PC-3 (cell line): ENCODE data around the gene CAMTA1. TPM values are rescaled to one million over a fixed set of nuclear protein-coding genes. Genes with fewer than 3 reads are reported as not detected.

Experiments used
- ATAC-seq: fragments of 200-7000 bp; cut with Tn5 transposase; 2 replicates; pipeline ENCODE4 v1.9.1; 2020; ENCODE audit warnings: mild to moderate bottlenecking, moderate library complexity
- BruUV-seq: library from RNA; stranded (reverse); fragments of 400-500 nt; replicated peaks from 2 replicates; lab custom pipeline; 2021; lab: Mats Ljungman, UMichigan
- CTCF ChIA-PET: fragments of 300-600 bp; sonication (Branson Sonifier 250); formaldehyde crosslinking; loops from one replicate; lab custom pipeline; 2022; ENCODE audit warnings: antibody characterized with exemption; lab: Charles Lee
- POLR2A ChIA-PET: fragments of 300-600 bp; sonication (Branson Sonifier 250); formaldehyde crosslinking; loops from one replicate; lab custom pipeline; 2022; ENCODE audit warnings: antibody characterized with exemption; ENCODE audit not compliant: unreplicated experiment; lab: Charles Lee
- DNase-seq: peaks from one replicate; pipeline ENCODE4 v3.0.0-alpha.2; 2015
- H2AFZ ChIP-seq: fragments of 300-600 bp; sonication (generic); 2 replicates; pipeline ENCODE4 v1.6.0; 2016; ENCODE audit warnings: antibody characterized with exemption, low read length
- H3F3A ChIP-seq: fragments of 300-600 bp; sonication (generic); one replicate; pipeline ENCODE4 v1.6.0; 2017; ENCODE audit warnings: antibody characterized with exemption, low read length, control low read depth, mild to moderate bottlenecking; ENCODE audit not compliant: unreplicated experiment
- H3K27ac ChIP-seq: fragments of 300-600 bp; sonication (generic); 2 replicates; pipeline ENCODE4 v1.5.1; 2016; ENCODE audit warnings: mild to moderate bottlenecking, low read length
- H3K27me3 ChIP-seq: fragments of 300-600 bp; sonication (generic); 2 replicates; pipeline ENCODE4 v1.6.1; 2016; ENCODE audit warnings: low read length, mixed read lengths
- H3K36me3 ChIP-seq: fragments of 300-600 bp; sonication (generic); 2 replicates; pipeline ENCODE4 v1.6.1; 2016; ENCODE audit warnings: low read depth, mixed run types, low read length, mixed read lengths
- H3K4me1 ChIP-seq: fragments of 300-600 bp; sonication (generic); 2 replicates; pipeline ENCODE4 v1.5.1; 2016; ENCODE audit warnings: low read length; ENCODE audit not compliant: insufficient read depth
- H3K4me2 ChIP-seq: fragments of 300-600 bp; sonication (generic); 2 replicates; pipeline ENCODE4 v1.6.0; 2016; ENCODE audit warnings: low read length
- H3K4me3 ChIP-seq: fragments of 300-600 bp; sonication (generic); 2 replicates; pipeline ENCODE4 v1.5.1; 2016; ENCODE audit warnings: mild to moderate bottlenecking, low read length, mixed read lengths
- H3K79me2 ChIP-seq: fragments of 300-600 bp; sonication (generic); 2 replicates; pipeline ENCODE4 v1.6.1; 2017; ENCODE audit warnings: low read length, mixed read lengths
- H3K9ac ChIP-seq: fragments of 300-600 bp; sonication (generic); 2 replicates; pipeline ENCODE4 v1.6.0; 2016; ENCODE audit warnings: mild to moderate bottlenecking, low read length
- H3K9me2 ChIP-seq: fragments of 300-600 bp; sonication (generic); replicated peaks from 2 replicates; pipeline ENCODE4 v1.6.1; 2016; ENCODE audit warnings: mixed run types, low read length, mixed read lengths
- H3K9me3 ChIP-seq: fragments of 300-600 bp; sonication (generic); 2 replicates; pipeline ENCODE4 v1.6.1; 2016; ENCODE audit warnings: low read length, mixed read lengths
- H4K20me1 ChIP-seq: fragments of 300-600 bp; sonication (generic); 2 replicates; pipeline ENCODE4 v1.6.1; 2016; ENCODE audit warnings: low read length, mixed read lengths
- EZH2 ChIP-seq: fragments of 300-600 bp; sonication (generic); IDR thresholded peaks from one replicate; pipeline ENCODE4 v1.6.1; 2017; ENCODE audit warnings: antibody characterized with exemption, mild to moderate bottlenecking, low read length; ENCODE audit not compliant: unreplicated experiment
- EZH2phosphoT487 ChIP-seq: fragments of 300-600 bp; sonication (generic); IDR thresholded peaks from 2 replicates; pipeline ENCODE4 v1.6.1; 2018; ENCODE audit warnings: mild to moderate bottlenecking, antibody characterized with exemption, low read length, borderline replicate concordance
- intact Hi-C: fragments of 100-400 bp; cut with micrococcal nuclease; formaldehyde crosslinking; loops from 2 replicates; pipeline ENCODE4 v1.9.0; 2023
- total RNA-seq: library from RNA; depleted of rRNA; stranded (reverse); fragments of >200 nt; gene quantifications from 2 replicates; pipeline ENCODE4 v1.2.3, GENCODE V29; 2014
- TF ChIP-seq, protein P1 (sequence below): fragments of 300-600 bp; sonication (generic); conservative IDR thresholded peaks from 2 replicates; pipeline ENCODE4 v1.5.1; 2017; ENCODE audit warnings: antibody characterized with exemption, low read depth, mild to moderate bottlenecking, low read length

CAMTA1 gene
- total RNA-seq, 1 experiment from 2014 or later: 40.8 TPM

- peaks cover 11% of the 10 kb centered on the region for H3K4me1 ChIP-seq
- intact Hi-C loops: no loop called here
- H3K4me3 ChIP-seq: no peak overlapping the region
- H3F3A ChIP-seq: no peaks in the 10 kb centered on the region
- no TSS peak for BruUV-seq
- H3K79me2 ChIP-seq: no peaks in the 10 kb centered on the region
- H3K4me2 ChIP-seq: no peak overlapping the region
- ATAC-seq (no peak), DNase-seq (no peak)
- H3K27me3 ChIP-seq: peaks cover 59% of the 10 kb centered on the region
- no peak overlapping the region for H2AFZ ChIP-seq
- H3K36me3 ChIP-seq: no peaks in the 10 kb centered on the region
- no peaks in the 10 kb centered on the region for H4K20me1 ChIP-seq
- H3K9ac ChIP-seq: no peak overlapping the region
- ChIA-PET POLR2A (no interaction called here), CTCF (no interaction called here)
- no peaks in the 10 kb centered on the region for H3K9me3 ChIP-seq
- no peaks in the 10 kb centered on the region for H3K9me2 ChIP-seq
- TF ChIP-seq EZH2 (no peak), EZH2phosphoT487 (no peak)
- TF ChIP-seq, protein P1, sequence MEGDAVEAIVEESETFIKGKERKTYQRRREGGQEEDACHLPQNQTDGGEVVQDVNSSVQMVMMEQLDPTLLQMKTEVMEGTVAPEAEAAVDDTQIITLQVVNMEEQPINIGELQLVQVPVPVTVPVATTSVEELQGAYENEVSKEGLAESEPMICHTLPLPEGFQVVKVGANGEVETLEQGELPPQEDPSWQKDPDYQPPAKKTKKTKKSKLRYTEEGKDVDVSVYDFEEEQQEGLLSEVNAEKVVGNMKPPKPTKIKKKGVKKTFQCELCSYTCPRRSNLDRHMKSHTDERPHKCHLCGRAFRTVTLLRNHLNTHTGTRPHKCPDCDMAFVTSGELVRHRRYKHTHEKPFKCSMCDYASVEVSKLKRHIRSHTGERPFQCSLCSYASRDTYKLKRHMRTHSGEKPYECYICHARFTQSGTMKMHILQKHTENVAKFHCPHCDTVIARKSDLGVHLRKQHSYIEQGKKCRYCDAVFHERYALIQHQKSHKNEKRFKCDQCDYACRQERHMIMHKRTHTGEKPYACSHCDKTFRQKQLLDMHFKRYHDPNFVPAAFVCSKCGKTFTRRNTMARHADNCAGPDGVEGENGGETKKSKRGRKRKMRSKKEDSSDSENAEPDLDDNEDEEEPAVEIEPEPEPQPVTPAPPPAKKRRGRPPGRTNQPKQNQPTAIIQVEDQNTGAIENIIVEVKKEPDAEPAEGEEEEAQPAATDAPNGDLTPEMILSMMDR: no peak
- H3K27ac ChIP-seq: no peak overlapping the region
Observed at GRCh38 chr1:7022058-7022457, 236.8 kb downstream of the CAMTA1 start.

DNA sequence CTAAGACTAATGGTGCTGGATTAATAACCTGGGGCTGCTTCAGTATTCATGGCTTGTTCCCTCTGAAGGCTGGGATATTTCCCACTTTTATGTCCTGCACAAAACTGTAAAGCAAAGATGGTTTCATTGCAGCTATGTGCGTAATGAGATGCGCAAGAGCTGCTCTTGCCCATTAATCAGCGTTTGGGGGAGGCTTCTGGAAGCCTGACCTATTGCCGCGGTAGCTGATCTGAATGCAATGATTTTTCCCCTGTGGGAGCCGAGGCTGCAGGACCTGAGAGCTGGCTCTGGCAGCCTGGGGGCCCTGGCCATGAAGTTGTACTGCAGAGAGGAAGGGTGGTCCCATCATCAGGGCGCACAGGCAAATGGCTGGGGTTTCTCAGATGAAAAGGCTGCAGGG lies 239.8 kb downstream of the CAMTA1 start:
- Histone ChIP-seq H3K27me3 (peaks cover 34% of the 10 kb centered on the region), H3K9ac (no peak overlapping the region), H3K79me2 (no peaks in the 10 kb centered on the region), H3K4me2 (no peak overlapping the region), H3K9me3 (no peaks in the 10 kb centered on the region), H3K9me2 (no peaks in the 10 kb centered on the region), H4K20me1 (no peaks in the 10 kb centered on the region), H2AFZ (no peak overlapping the region), H3K36me3 (no peaks in the 10 kb centered on the region), H3K4me1 (peaks cover 11% of the 10 kb centered on the region), H3F3A (no peaks in the 10 kb centered on the region), H3K4me3 (no peak overlapping the region), H3K27ac (no peak overlapping the region)
- CTCF ChIA-PET: no interaction called here
- POLR2A ChIA-PET: no interaction called here
- ATAC-seq: no peak
- no peak for DNase-seq
- intact Hi-C loops: no loop called here
- BruUV-seq: no TSS peak
- TF ChIP-seq, protein P1: no peak
- no peak for TF ChIP-seq EZH2phosphoT487
- TF ChIP-seq EZH2: no peak

DNA sequence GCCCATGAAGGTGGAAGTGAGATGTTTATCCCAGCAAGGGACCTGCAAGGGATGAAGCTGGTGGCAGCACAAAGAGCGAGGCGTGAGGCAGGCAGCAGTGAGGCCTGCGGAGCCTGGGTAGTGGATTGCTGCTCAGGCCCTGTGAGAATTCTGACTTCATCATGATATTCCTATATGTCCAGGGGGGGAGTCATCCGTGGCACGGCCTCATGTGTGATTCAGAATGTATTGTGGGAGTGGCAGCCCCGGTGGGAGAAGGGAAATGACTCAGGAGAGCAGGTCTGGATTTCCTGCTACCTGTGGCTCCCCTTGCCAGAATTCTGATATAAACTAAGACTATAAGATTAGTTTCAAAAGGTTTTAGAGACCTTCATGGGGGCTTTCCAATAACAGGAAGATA lies 240.9 kb downstream of the CAMTA1 start:
- TF ChIP-seq, protein P1: no peak
- TF ChIP-seq EZH2phosphoT487: no peak
- no peak for TF ChIP-seq EZH2

More for the DNA sequence above, 240.9 kb downstream of the CAMTA1 start:
- Histone ChIP-seq H3K9me3 (no peaks in the 10 kb centered on the region), H3K79me2 (no peaks in the 10 kb centered on the region), H3K27me3 (peaks cover 22% of the 10 kb centered on the region), H3K9me2 (no peaks in the 10 kb centered on the region), H3K27ac (no peak overlapping the region), H3K9ac (no peak overlapping the region), H3K4me1 (peaks cover 11% of the 10 kb centered on the region), H2AFZ (peak overlapping the region; percentile 33; the same call in 1 of the 2 replicates), H3K4me2 (peak overlapping the region; percentile 41; the same call in 1 of the 2 replicates), H3K36me3 (no peaks in the 10 kb centered on the region), H4K20me1 (no peaks in the 10 kb centered on the region), H3K4me3 (no peak overlapping the region), H3F3A (no peaks in the 10 kb centered on the region)
- CTCF ChIA-PET: no interaction called here
- intact Hi-C loops: no loop called here
- POLR2A ChIA-PET: no interaction called here
- DNase-seq: peak; percentile 81
- peak; percentile 88 for ATAC-seq
- BruUV-seq: no TSS peak
